UCSD-AML1 (cell line): ENCODE data around the gene TRAF7.
"Not testable (repeated sequence)": the region's sequence is repeated elsewhere in the genome, so short reads cannot be mapped to it uniquely, and the experiment has no call there.

Experiments
- DNase-seq: peaks from one replicate; lab custom pipeline; 2025; ENCODE audit not compliant: unreplicated experiment; lab: John Stamatoyannopoulos, UW

TRAF7 gene

DNA sequence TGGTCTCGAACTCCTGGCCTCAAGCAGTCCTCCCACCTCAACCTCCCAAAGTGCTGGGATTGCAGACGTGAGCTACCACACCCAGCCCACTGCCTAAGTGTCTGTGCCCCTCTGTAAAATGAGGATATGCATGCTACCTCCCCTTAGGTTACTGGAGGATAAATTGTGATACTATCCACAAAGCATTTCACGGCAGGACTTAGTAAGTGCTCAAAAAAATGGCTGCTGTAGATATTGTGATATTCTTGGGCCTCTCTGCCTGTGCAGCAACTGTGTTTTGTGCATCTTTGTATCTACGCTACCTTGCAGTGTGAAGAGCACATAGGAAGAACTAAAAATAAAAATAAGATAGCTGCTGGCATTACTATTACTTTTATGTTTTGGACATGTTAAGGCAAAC lies 42.7 kb downstream of the TRAF7 start:
- no peak for DNase-seq

GRCh38 chr16:2199095-2199494 lies 43.5 kb downstream of the TRAF7 start:
- DNase-seq = no peak

- no peak for DNase-seq
These were observed 44.1 kb downstream of the TRAF7 start for GRCh38 chr16:2199621-2200139.

DNA sequence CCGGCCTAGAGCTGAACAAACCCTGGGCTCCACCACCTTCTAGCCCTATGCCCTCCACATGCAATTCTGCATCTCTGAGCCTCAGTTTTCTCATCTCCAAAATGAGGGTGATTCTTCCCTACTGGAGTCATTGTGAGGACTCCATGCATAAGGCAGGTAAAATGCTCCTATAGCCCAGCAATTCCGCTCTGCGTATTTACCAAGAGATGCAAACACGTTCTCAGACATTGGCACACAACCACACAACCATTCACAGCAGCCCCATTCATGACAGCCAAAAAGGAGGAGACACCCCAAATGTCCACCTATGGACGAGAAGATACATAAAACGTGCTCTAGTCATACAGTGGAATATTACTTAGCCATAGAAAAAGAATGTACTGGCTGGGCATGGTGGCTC lies 44.7 kb downstream of the TRAF7 start:
- no peak for DNase-seq

DNA sequence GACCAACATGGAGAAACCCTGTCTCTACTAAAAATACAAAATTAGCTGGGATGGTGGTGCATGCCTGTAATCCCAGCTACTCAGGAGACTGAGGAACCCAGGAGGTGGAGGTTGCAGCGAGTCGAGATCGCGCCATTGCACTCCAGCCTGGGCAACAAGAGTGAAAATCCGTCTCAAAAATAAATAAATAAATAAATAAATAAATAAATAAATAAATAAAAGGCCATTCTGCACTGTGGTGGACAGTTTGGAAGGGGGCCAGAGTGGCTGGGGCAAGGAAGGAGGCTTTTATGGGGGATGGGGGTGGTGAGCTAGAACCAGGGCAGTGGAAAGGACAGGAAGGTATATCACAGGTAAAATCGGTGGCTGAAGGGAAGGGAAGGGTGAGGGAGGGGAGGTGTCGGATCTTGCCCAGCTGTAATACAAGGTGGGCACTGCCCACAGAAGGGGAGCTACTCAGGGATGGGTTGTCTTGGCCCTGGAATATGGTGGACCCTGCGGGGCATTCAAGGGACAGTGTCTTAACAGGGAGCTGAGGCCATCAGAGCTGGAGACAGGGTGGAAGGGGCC lies 47.6 kb downstream of the TRAF7 start:
- DNase-seq = not testable (repeated sequence)

- DNase-seq = no peak
These were observed 49.0 kb downstream of the TRAF7 start for GRCh38 chr16:2204416-2205103.

- peak; percentile 93 for DNase-seq
These were observed 49.8 kb downstream of the TRAF7 start, which contains the start of gene MLST8 for GRCh38 chr16:2205104-2205966. TSS of gene MLST8 (plus strand) at chr16:2205454. CDS start at chr16:2206086, 632 bp downstream.

- no peak for DNase-seq
These were observed 50.4 kb downstream of the TRAF7 start for GRCh38 chr16:2205967-2206313.

GRCh38 chr16:2206420-2206779 lies 50.8 kb downstream of the TRAF7 start:
- DNase-seq = no peak

- DNase-seq = no peak
These were observed 51.3 kb downstream of the TRAF7 start for GRCh38 chr16:2206780-2207433.

GRCh38 chr16:2207872-2208271 lies 52.3 kb downstream of the TRAF7 start:
- DNase-seq = no peak

DNA sequence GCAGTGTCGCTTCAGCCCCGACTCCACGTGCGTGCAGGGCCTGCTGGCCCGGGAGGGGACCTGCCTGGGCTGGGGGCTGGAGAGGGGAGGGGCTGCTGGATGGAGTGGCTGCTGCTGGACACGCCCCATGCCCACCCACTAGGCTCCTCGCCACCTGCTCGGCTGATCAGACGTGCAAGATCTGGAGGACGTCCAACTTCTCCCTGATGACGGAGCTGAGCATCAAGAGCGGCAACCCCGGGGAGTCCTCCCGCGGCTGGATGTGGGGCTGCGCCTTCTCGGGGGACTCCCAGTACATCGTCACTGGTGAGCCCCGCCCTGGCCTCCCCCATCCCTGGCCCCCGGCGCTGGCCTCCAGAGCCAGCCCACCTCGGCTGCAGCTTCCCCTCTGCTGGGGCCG lies 52.7 kb downstream of the TRAF7 start:
- DNase-seq = no peak

- no peak for DNase-seq
These were observed 53.2 kb downstream of the TRAF7 start for GRCh38 chr16:2208772-2209171.

- DNase-seq = no peak
These were observed 53.9 kb downstream of the TRAF7 start for GRCh38 chr16:2209258-2210008.

DNA sequence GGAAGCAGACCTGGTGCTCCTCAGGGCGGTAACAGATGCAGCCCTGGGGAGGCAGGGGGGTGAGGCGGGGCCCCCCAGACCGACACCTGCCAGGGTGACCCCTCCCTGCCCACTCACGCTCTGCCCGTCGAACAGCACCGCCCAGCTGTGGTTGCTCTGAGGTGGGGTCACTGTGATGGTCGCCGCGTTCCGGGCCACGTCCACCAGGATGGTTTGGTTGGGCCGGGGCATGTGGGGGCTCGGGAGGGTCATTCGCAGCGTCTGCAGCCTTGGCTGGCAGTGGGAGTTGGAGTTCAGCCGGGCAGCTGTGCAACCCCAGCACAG lies 54.4 kb downstream of the TRAF7 start:
- no peak for DNase-seq

- DNase-seq = no peak
These were observed 55.1 kb downstream of the TRAF7 start, which contains the start of gene BRICD5 for GRCh38 chr16:2210386-2211365. TSS of gene BRICD5 (minus strand) at chr16:2210863. CDS start at chr16:2210833, 30 bp downstream.

GRCh38 chr16:2211923-2212347 lies 56.4 kb downstream of the TRAF7 start:
- DNase-seq = no peak

- DNase-seq = no peak
These were observed 57.1 kb downstream of the TRAF7 start for GRCh38 chr16:2212362-2213324.
